Memory B cell (primary cell): ENCODE measurements around the gene LRP2.
"Not testable (repeated sequence)": the region's sequence is repeated elsewhere in the genome, so short reads cannot be mapped to it uniquely, and the experiment has no call there.

Experiments
- ATAC-seq: fragments of 150-1000 bp; cut with Tn5 transposase; 2 replicates; pipeline ENCODE4 v1.10.0; 2021; ENCODE audit warnings: low read depth, mild to moderate bottlenecking, moderate library complexity
- DNase-seq, 2 donors: peaks; one replicate each; pipeline ENCODE4 v3.0.0; 2022; ENCODE audit warnings: low spot score in 2 of 2
- H3K27ac Mint-ChIP-seq: one replicate; pipeline ENCODE4 v1.8.0; 2022; ENCODE audit warnings: mild to moderate bottlenecking, moderate library complexity, mixed read lengths
- H3K27me3 Mint-ChIP-seq: one replicate; pipeline ENCODE4 v1.8.0; 2022; ENCODE audit warnings: mixed read lengths
- H3K36me3 Mint-ChIP-seq: one replicate; pipeline ENCODE4 v1.8.0; 2022; ENCODE audit warnings: mild to moderate bottlenecking, mixed read lengths
- H3K4me1 Mint-ChIP-seq: one replicate; pipeline ENCODE4 v1.8.0; 2022; ENCODE audit warnings: mixed read lengths
- H3K4me3 Mint-ChIP-seq: one replicate; pipeline ENCODE4 v1.8.0; 2022; ENCODE audit warnings: mild to moderate bottlenecking, moderate library complexity, mixed read lengths
- H3K9me3 Mint-ChIP-seq: one replicate; pipeline ENCODE4 v1.8.0; 2022; ENCODE audit warnings: mixed read lengths

The LRP2 gene

DNA sequence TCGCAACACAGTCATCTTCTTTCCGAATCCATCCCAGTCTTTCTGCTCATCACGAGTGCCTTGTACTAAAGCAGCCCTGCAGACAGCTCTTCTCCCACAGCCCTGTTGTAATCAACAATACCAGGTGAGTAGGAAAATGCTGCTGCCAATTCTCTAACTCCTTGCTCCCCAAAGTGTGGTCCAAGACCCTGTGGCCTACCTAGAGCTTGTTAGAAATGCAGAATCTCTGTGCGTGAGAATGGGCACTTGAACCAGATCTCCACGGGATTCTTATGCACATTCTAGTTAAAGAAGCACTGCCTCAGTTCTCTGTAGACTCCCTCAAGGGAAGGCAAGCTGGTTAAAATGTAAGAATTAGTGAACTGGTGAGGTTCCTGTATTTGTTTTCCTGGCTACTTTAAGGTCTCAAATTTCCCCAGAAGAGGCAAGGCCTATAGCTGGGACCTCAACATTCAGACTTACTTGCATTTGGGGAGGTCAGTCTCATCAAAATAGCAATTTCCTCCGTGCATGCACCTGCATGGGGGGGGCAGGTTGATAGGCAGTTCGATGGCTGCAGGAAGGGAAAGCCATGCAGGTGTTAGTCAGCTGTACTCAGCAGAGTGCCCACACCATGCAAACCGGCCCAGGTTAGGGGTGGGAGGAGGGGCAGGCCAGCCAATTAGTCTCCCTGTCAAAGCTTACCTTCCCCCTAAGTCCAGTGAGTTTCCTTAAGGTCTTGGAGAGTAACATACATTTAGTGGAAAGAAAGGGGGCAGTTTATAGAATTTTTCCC lies 222.2 kb downstream of the LRP2 start:
- Mint-ChIP-seq H3K4me3 (no peak overlapping the region), H3K4me1 (no peaks in the 10 kb centered on the region), H3K27ac (no peak overlapping the region), H3K9me3 (no peaks in the 10 kb centered on the region), H3K27me3 (no peaks in the 10 kb centered on the region), H3K36me3 (no peaks in the 10 kb centered on the region)
- DNase-seq (no peak), ATAC-seq (no peak)

DNA sequence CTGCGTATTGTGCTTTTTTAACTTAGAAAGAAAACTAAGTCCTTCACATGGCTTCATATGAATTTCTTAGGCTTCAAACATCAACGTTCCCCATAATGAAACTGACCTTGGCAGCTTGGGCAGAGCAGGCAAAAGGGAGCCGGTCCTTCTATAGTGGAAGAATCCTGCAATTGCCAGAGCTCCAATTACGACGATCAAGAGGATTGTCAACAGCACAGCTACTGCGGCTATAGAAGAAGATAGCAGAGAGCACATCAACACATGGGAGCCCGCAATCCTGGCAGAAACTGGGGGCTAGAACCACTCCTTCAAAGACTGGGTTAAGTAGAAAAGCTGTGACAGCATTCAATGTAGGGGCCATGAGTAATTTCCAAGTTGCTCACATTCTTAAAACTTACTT lies 223.2 kb downstream of the LRP2 start:
- DNase-seq (no peak), ATAC-seq (no peak)
- Mint-ChIP-seq H3K27me3 (no peaks in the 10 kb centered on the region), H3K4me3 (no peak overlapping the region), H3K4me1 (no peaks in the 10 kb centered on the region), H3K27ac (no peak overlapping the region), H3K9me3 (no peaks in the 10 kb centered on the region), H3K36me3 (no peaks in the 10 kb centered on the region)

DNA sequence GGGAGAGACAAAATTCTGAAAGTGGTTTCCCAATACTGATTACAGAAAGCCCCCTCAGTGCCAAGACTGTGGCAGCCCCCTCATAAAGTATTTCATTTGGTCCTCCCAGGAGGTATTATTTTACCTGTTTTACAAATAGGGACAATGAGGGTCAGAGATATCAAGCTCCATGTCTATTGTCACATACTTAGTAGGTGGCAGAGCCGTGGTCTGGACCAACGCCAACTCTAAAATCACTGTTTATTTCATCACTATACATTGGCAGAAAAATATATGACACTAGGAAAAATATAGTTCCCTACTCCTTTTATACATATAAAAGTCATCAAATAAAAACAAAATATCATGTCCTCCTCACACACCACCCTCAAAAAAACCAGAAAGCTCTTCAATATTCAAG lies 224.4 kb downstream of the LRP2 start:
- no peak for ATAC-seq
- no peak overlapping the region for H3K4me3 Mint-ChIP-seq
- no peak overlapping the region for H3K27ac Mint-ChIP-seq
- no peaks in the 10 kb centered on the region for H3K27me3 Mint-ChIP-seq
- no peaks in the 10 kb centered on the region for H3K36me3 Mint-ChIP-seq
- H3K4me1 Mint-ChIP-seq = no peaks in the 10 kb centered on the region
- no peaks in the 10 kb centered on the region for H3K9me3 Mint-ChIP-seq
- DNase-seq = no peak

DNA sequence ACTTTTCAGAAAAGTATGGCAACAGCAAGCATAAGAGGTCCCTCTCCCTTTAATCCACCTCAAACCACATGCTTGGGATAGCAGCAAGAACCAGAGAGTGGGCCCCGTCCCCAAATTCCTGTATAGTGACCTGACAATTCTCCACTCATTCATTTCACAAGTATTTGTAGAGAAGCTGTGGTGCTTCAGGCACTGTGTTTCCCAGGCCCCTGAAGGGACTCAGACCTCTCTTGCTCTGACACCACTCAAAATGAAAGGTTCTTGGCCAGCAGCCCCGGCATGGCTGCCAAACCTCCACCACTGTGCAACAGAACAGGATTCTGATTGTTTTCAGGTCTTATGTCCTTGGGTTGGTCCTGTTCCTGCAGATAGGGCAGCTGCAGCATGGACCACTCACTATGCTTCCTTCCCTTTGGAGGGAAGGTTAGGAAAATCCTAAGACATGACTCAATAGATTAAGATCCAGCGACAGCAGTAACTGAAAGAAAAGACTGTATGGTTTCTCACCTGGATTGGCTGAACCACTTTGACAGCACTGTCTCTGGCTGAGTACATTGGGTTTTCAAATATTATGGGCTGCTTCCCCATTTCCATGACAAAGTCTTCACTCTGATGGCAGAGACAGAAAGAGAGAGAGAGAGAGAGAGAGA lies 225.3 kb downstream of the LRP2 start:
- ATAC-seq (no peak), DNase-seq (no peak)
- Mint-ChIP-seq H3K9me3 (no peaks in the 10 kb centered on the region), H3K4me1 (no peaks in the 10 kb centered on the region), H3K4me3 (no peak overlapping the region), H3K36me3 (no peaks in the 10 kb centered on the region), H3K27me3 (peaks cover 2% of the 10 kb centered on the region), H3K27ac (no peak overlapping the region)

DNA sequence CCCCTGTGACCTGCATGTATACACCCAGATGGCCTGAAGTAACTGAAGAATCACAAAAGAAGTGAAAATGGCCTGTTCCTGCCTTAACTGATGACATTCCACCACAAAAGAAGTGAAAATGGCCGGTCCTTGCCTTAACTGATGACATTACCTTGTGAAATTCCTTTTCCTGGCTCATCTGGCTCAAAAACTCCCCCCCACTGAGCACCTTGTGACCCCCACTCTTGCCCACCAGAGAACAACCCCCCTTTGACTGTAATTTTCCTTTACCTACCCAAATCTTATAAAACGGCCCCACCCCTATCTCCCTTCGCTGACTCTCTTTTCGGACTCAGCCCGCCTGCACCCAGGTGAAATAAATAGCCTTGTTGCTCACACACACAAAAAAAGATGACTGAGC lies 225.9 kb downstream of the LRP2 start:
- ATAC-seq, H3K27ac Mint-ChIP-seq, H3K9me3 Mint-ChIP-seq, H3K4me1 Mint-ChIP-seq, DNase-seq, H3K27me3 Mint-ChIP-seq, H3K36me3 Mint-ChIP-seq, H3K4me3 Mint-ChIP-seq: not testable (repeated sequence)

DNA sequence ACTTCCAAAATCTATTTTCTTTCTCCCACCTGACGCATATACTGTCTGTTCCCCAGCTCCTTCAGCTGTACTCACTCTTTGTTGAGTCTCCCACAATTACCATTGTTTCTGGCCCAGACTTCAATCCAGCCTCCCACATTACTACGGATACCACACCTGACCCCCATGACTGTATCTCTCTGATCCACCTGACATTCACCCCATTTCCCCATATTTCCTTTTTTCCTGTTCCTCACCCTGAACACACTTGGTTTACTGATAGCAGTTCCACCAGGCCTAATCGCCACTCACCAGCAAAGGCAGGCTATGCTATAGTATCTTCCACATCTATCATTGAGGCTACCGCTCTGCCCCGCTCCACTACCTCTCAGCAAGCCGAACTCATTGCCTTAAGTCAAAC lies 228.1 kb downstream of the LRP2 start:
- not testable (repeated sequence) for H3K9me3 Mint-ChIP-seq, H3K36me3 Mint-ChIP-seq, H3K4me3 Mint-ChIP-seq, ATAC-seq, H3K27me3 Mint-ChIP-seq, H3K27ac Mint-ChIP-seq, H3K4me1 Mint-ChIP-seq, DNase-seq

DNA sequence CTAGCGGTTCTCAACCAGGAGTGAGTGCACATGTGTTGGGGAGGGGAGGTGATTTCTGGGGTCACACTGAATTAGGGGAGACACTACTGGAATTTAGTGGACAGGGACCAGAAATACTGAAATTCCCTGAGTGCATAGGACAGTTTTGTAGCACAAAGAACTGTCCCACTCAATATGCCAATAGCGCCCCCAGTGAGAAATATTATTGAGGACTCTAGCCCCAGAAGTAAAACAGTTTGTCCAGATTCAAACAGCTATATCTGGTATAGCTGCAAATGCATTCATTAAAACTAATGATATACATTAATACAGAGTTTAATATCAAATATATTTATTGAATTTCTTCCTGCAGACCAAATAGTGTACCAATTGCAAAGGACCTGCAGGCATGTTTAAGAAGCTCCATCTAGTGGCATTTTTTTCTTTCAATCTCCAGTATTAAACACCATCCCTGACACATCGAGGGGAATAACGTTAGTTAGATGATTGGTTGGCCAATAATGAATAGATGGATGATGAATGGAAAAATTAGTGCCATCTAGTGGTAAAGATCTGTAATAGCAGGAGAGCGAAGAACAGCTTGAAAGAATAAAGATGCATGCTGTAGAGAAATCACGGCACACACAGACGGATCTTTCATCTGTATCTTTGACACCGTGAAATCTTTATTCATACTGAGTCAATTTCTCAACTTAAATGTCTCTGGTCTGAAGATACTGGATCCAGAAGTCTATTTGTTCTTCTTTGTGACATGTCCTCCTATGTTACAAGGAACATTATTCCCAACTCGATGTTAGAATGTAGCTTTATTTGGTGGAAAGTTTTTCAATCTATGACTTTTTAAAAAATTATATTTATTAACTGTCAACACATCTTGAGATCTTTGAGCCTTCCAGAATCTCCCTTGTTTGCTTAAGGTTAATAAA lies 230.5 kb downstream of the LRP2 start:
- ATAC-seq (peak; percentile 69), DNase-seq (peak in 1 of 2 donors; percentile 17)
- H3K27me3 Mint-ChIP-seq = peaks cover 2% of the 10 kb centered on the region
- H3K4me1 Mint-ChIP-seq = peaks cover 2% of the 10 kb centered on the region
- H3K36me3 Mint-ChIP-seq = no peaks in the 10 kb centered on the region
- no peak overlapping the region for H3K27ac Mint-ChIP-seq
- no peaks in the 10 kb centered on the region for H3K9me3 Mint-ChIP-seq
- no peak overlapping the region for H3K4me3 Mint-ChIP-seq

DNA sequence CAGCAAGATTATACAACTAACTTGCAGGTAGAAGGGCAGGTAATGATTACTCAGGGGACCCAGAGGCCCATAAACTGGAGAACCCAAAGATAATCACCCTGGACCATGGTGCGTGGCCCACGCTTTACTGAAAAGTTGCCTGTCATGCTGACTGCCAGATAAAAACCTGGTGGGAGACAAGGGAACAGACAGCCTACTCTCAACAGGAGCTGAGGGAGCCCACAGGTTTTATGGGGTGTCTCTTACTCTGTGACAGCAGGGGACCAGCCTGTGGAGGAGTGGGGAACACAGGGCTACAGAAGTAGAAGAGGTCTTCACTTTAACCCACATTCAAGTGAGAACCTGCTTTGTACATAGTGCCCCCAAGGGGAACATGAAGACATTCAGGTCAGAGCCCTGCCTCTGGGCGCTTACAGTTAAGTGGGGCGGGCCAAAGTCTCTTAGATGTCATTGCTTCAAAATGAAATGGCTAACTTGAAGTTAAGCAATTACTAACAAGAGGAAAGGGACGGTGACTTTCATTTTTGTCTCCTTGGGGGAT lies 232.6 kb downstream of the LRP2 start:
- no peak for DNase-seq
- Mint-ChIP-seq H3K9me3 (no peaks in the 10 kb centered on the region), H3K4me1 (peaks cover 2% of the 10 kb centered on the region), H3K27ac (no peak overlapping the region), H3K36me3 (no peaks in the 10 kb centered on the region), H3K4me3 (no peak overlapping the region), H3K27me3 (peaks cover 2% of the 10 kb centered on the region)
- no peak for ATAC-seq

DNA sequence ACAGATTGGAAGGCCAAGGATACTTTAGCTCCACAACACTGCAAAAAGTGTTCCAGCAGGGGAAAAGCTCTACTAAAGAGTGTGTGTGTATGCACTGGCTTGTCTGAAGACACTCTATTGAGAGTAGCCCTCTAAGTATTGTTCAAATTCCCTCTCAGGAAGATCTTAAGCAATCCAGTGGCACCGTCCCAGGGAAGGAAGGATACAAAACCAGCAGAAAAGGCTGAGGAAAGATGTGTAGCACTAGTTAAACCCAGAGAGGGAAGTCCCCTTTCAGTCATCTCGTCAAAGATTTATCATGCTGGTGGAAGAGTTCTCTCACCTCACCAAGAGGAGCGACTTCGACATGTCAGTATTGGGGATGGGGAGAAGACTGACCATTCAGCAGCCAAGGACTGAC lies 242.5 kb downstream of the LRP2 start:
- H3K9me3 Mint-ChIP-seq = peaks cover 2% of the 10 kb centered on the region
- ATAC-seq (no peak), DNase-seq (no peak)
- no peaks in the 10 kb centered on the region for H3K4me1 Mint-ChIP-seq
- H3K27ac Mint-ChIP-seq = no peak overlapping the region
- peaks cover 9% of the 10 kb centered on the region for H3K27me3 Mint-ChIP-seq
- no peaks in the 10 kb centered on the region for H3K36me3 Mint-ChIP-seq
- no peak overlapping the region for H3K4me3 Mint-ChIP-seq

DNA sequence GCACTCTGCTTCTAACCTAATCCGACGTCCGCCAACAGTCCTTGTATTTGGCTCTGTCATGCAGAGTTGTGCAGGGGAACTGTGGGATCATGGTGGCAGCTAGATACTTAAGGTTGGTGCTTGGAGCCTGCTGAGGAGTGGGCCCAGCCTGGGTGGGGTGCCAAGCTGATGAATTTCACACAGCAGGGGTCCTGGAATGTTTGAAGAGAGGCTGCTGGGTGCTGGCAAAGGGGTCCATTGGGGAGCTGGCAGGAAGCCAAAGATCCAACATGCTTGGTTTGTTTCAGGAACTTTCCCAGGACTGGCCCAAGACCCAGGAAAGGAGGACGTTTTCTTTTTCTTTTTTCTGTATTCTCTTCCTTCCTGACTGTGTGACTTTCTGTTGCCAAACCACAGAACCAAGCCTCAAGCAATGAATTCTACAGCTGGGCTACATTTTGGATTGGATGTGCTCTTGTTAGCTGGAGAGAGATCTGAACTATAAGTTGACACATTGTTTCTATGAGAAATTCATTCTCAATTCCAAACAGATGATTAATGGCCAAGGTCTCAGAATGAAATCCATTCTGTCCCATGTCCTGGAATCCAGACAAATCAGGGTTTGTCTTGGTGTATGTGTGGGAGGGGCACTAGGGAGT lies 243.1 kb downstream of the LRP2 start:
- Mint-ChIP-seq H3K27me3 (peaks cover 9% of the 10 kb centered on the region), H3K36me3 (no peaks in the 10 kb centered on the region)
- ATAC-seq = no peak

DNA sequence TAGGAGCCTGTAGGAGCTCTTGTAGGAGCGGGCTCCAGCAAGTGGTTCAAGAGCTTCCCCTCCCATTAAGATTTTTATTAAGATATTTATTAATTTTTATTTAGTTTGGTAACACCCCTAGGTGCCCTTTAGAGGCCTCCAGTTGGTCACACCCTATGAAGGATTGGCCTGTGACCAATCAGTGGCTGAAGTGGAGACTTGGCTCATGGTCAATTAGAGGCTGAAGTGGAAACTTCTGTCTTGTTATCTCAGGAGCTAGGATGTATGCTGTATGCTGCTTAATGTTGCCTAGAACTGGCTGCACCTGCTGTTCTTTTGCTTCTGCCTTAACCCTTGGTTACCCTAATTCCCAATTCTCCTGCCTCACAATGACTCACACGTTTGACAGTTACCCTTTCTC lies 244.3 kb downstream of the LRP2 start:
- Mint-ChIP-seq H3K27ac (no peak overlapping the region), H3K27me3 (peaks cover 9% of the 10 kb centered on the region), H3K36me3 (no peaks in the 10 kb centered on the region), H3K4me1 (no peaks in the 10 kb centered on the region), H3K9me3 (peaks cover 2% of the 10 kb centered on the region), H3K4me3 (no peak overlapping the region)
- ATAC-seq (no peak), DNase-seq (no peak)

More for the DNA sequence above, 243.1 kb downstream of the LRP2 start:
- Mint-ChIP-seq H3K27ac (no peak overlapping the region), H3K4me3 (no peak overlapping the region), H3K9me3 (peaks cover 2% of the 10 kb centered on the region), H3K4me1 (no peaks in the 10 kb centered on the region)
- DNase-seq = no peak

DNA sequence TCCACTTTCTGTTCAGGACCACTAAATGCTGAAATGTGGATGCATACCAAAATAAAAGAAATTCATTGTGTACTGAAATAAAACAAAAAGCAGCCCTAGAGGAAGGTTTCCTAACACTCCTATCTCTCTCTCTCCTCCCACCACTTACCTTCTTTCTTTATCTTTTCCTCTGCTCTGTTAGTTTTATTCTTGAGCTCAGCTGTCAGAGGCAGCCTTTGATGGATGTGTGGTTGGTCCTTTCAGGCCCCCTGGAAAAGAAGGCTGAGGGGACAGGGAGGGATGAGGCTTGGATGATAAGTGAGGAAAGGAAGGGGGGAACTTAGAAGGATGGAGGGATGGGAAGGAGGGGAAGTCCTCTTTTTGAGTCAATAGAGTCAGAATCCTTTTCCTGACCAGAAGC lies 245.3 kb downstream of the LRP2 start:
- Mint-ChIP-seq H3K9me3 (peaks cover 2% of the 10 kb centered on the region), H3K4me1 (no peaks in the 10 kb centered on the region), H3K27ac (no peak overlapping the region), H3K4me3 (no peak overlapping the region), H3K36me3 (no peaks in the 10 kb centered on the region), H3K27me3 (peaks cover 9% of the 10 kb centered on the region)
- DNase-seq (no peak), ATAC-seq (no peak)

DNA sequence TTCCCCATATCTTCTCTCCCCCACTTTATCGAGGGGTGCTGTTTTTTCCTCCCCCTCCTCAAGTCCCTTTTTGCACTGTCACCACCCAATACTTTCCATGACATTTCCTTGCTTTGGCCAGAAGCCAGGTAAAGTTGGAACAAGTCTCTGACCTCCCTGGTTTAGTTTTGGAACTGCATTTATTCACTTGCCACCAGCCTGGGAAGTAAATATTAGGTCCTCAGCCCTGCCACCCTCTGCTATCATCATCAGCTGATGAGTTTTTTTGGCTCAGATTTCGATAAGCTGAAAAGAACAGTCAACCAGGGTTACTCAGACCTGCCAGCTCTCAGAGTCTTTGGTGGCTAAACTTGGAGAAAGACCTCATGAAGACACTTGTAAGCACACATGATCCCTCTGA lies 246.0 kb downstream of the LRP2 start:
- H3K4me1 Mint-ChIP-seq = no peaks in the 10 kb centered on the region
- H3K27ac Mint-ChIP-seq = no peak overlapping the region
- H3K9me3 Mint-ChIP-seq = no peaks in the 10 kb centered on the region
- peaks cover 7% of the 10 kb centered on the region for H3K27me3 Mint-ChIP-seq
- no peaks in the 10 kb centered on the region for H3K36me3 Mint-ChIP-seq
- DNase-seq (no peak), ATAC-seq (no peak)
- H3K4me3 Mint-ChIP-seq = no peak overlapping the region
